Measurements from ENCODE around the gene TMEM132E.

Gene TMEM132E

GRCh38 chr17:34617398-34617797, 38.0 kb downstream of the TMEM132E start:
- H3K27ac Mint-ChIP-seq, result no peak overlapping the region
- H3K9me3 Mint-ChIP-seq, result no peaks in the 10 kb centered on the region
- no peak overlapping the region for H3K4me3 Mint-ChIP-seq
- H3K36me3 Mint-ChIP-seq (ENCODE audit: low read depth), result no peaks in the 10 kb centered on the region
- no peak for DNase-seq
- no peak for TF ChIP-seq CTCF (IDR thresholded peaks at IDR 0.05)
- peaks cover 58% of the 10 kb centered on the region for H3K4me1 Mint-ChIP-seq
- H3K27me3 Mint-ChIP-seq (ENCODE audit: low read depth, poor library complexity), result peaks cover 79% of the 10 kb centered on the region

GRCh38 chr17:34619687-34620217, 40.4 kb downstream of the TMEM132E start:
- Mint-ChIP-seq H3K9me3 (no peaks in the 10 kb centered on the region), H3K27ac (no peak overlapping the region), H3K4me1 (peaks cover 55% of the 10 kb centered on the region), H3K27me3 (ENCODE audit: low read depth, poor library complexity) (peaks cover 76% of the 10 kb centered on the region), H3K4me3 (no peak overlapping the region), H3K36me3 (ENCODE audit: low read depth) (no peaks in the 10 kb centered on the region)
- no peak for DNase-seq
- no peak for TF ChIP-seq CTCF (IDR thresholded peaks at IDR 0.05)

- DNase-seq, result no peak
- no peaks in the 10 kb centered on the region for H3K36me3 Mint-ChIP-seq (ENCODE audit: low read depth)
- H3K4me3 Mint-ChIP-seq, result no peak overlapping the region
- H3K27ac Mint-ChIP-seq, result no peak overlapping the region
- no peaks in the 10 kb centered on the region for H3K9me3 Mint-ChIP-seq
- peaks cover 55% of the 10 kb centered on the region for H3K4me1 Mint-ChIP-seq
- no peak for TF ChIP-seq CTCF (IDR thresholded peaks at IDR 0.05)
- peaks cover 76% of the 10 kb centered on the region for H3K27me3 Mint-ChIP-seq (ENCODE audit: low read depth, poor library complexity)
Observed at GRCh38 chr17:34620458-34620857, 41.1 kb downstream of the TMEM132E start.

- no peak for TF ChIP-seq CTCF (IDR thresholded peaks at IDR 0.05)
- H3K27ac Mint-ChIP-seq, result no peak overlapping the region
- no peaks in the 10 kb centered on the region for H3K9me3 Mint-ChIP-seq
- H3K4me1 Mint-ChIP-seq, result peaks cover 40% of the 10 kb centered on the region
- peaks cover 86% of the 10 kb centered on the region for H3K27me3 Mint-ChIP-seq (ENCODE audit: low read depth, poor library complexity)
- no peaks in the 10 kb centered on the region for H3K36me3 Mint-ChIP-seq (ENCODE audit: low read depth)
- no peak overlapping the region for H3K4me3 Mint-ChIP-seq
- no peak for DNase-seq
Observed at GRCh38 chr17:34622862-34623623, 43.7 kb downstream of the TMEM132E start.

- Mint-ChIP-seq H3K27me3 (ENCODE audit: low read depth, poor library complexity) (peaks cover 86% of the 10 kb centered on the region), H3K27ac (no peak overlapping the region), H3K36me3 (ENCODE audit: low read depth) (no peaks in the 10 kb centered on the region), H3K4me1 (peaks cover 40% of the 10 kb centered on the region), H3K9me3 (no peaks in the 10 kb centered on the region), H3K4me3 (no peak overlapping the region)
- no peak for DNase-seq
- TF ChIP-seq CTCF (IDR thresholded peaks at IDR 0.05), result no peak
Observed at GRCh38 chr17:34623856-34624766, 44.7 kb downstream of the TMEM132E start.
